ENCODE results near the gene KLHL21.

- TF ChIP-seq L3MBTL2 (conservative IDR thresholded peaks at IDR 0.05): no peak
- TF ChIP-seq FOXK2 (IDR thresholded peaks at IDR 0.05): no peak
- TF ChIP-seq PKNOX1 (IDR thresholded peaks at IDR 0.05): no peak
- no peak for TF ChIP-seq TARDBP (IDR thresholded peaks at IDR 0.05)
- TF ChIP-seq SUZ12 (IDR thresholded peaks at IDR 0.05): no peak
- no peak for TF ChIP-seq FOXA1 (IDR thresholded peaks at IDR 0.05)
- TF ChIP-seq FOXM1 (IDR thresholded peaks at IDR 0.05; ENCODE audit: borderline replicate concordance): no peak
- no peak for TF ChIP-seq BHLHE40 (IDR thresholded peaks at IDR 0.05; ENCODE audit: borderline replicate concordance)
These were observed 31.8 kb upstream of the KLHL21 start for GRCh38 chr1:6634371-6635052.

All from HEK293T (cell line).